ENCODE results near the gene PPP1R1B. TPM values are rescaled to one million over a fixed set of nuclear protein-coding genes. Genes with fewer than 3 reads are reported as not detected.
A peak's percentile ranks its signal among the peaks of the same experiment; 100 is the strongest.

The PPP1R1B gene
- total and polyA plus RNA-seq, 7 donors: 0.10 to 1.6 (median 0.29) TPM; not detected in 1

DNA sequence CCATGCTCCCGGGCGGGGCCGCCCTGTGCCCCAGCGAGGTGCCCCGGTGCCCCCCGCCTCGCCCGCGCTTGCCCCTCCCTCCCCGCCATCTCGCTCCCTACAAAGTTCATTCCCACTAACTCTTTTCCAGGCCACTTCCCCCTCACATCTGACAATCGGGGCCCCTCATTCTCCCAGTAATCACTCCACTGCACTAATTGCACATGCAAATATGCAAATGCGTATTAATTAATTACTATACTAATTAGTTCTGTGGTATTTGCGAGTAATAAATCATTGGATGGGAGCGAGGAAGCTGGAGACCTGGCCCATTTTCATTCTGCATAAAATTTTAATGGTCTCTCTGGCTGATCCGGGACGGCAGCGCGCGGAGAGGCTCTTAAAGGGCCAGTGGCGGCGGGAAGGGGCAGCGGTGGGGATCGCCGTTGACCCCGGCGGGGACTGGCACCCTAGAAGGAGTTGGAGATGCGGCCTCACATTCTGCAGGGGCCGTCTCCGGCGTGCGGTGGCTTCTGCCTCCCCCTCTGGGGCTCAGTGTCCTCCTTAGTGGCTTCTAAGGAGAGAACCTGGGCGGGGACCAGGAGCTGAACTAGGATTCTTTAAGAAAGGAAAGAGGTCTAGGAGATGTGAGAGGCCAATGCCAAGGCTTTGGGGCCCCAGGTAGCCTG lies 8.4 kb upstream of the PPP1R1B start:
- H3K4me3 ChIP-seq: peak overlapping the region; percentile 68
- no peaks in the 10 kb centered on the region for H3K9me3 ChIP-seq
- no peak overlapping the region for H3K27ac ChIP-seq
- ATAC-seq: peak in 1 of 4 donors; percentile 10
- no peaks in the 10 kb centered on the region for H3K36me3 ChIP-seq (ENCODE audit: insufficient read depth in 1 of 2, low read depth in 1 of 2)
- DNase-seq: no peak
- WGBS, 3 donors: 2 to 3% (median 2%) methylated on average over 30 to 33 of the region's 33 CpGs
- H3K4me1 ChIP-seq: no peaks in the 10 kb centered on the region
- peaks cover 0 to 27% (median 3%) of the 10 kb centered on the region in 3 donors for H3K27me3 ChIP-seq (ENCODE audit: insufficient read depth in 3 of 3, low read length in 2 of 3)
- intact Hi-C loops (cut with DNase I): no loop called here
- TF ChIP-seq, protein P1, sequence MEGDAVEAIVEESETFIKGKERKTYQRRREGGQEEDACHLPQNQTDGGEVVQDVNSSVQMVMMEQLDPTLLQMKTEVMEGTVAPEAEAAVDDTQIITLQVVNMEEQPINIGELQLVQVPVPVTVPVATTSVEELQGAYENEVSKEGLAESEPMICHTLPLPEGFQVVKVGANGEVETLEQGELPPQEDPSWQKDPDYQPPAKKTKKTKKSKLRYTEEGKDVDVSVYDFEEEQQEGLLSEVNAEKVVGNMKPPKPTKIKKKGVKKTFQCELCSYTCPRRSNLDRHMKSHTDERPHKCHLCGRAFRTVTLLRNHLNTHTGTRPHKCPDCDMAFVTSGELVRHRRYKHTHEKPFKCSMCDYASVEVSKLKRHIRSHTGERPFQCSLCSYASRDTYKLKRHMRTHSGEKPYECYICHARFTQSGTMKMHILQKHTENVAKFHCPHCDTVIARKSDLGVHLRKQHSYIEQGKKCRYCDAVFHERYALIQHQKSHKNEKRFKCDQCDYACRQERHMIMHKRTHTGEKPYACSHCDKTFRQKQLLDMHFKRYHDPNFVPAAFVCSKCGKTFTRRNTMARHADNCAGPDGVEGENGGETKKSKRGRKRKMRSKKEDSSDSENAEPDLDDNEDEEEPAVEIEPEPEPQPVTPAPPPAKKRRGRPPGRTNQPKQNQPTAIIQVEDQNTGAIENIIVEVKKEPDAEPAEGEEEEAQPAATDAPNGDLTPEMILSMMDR (IDR thresholded peaks at IDR 0.05): no peak

DNA sequence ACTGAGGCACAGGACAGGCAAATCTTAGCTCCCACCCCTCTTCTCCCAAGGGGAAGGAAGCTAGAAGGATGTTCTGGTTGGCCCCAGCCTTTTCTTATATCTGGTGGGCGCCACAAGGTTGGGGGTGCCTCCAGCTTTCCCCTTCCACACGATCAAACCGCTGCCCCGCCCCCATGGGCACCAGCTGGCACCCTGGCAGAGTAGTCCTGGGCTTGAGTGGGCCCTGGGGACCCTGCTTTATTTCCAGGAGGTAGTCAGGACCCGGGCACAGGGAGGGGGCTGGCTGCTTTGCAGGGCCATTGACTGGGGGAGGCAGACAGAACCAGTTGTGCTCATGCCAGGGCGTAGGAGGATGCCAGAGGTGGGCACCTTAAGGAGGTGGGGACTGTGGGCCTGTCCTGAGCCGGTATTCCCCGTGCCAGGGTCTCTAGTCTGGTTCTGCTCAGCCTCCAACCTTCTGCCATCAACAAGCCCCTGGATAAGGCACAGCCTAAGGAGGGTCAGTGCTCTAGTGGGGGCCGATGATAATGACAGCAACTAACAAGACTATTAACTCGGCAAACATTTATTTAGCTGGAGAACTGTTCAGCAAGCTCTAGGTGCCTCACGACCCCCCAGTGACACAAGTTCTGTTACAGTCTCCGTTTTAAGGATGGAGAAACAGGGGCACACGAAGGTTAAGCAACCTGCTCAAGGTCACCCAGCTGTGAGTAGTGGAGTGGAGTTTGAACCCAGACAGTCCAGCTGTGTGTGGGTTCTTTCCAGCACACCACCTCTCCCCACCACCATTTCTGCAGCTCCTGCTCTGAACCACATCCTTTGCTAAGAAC lies 7.6 kb upstream of the PPP1R1B start:
- H3K27me3 ChIP-seq (ENCODE audit: insufficient read depth in 3 of 3, low read length in 2 of 3): peaks cover 0 to 24% (median 3%) of the 10 kb centered on the region in 3 donors
- no peak overlapping the region for H3K27ac ChIP-seq
- no peaks in the 10 kb centered on the region for H3K4me1 ChIP-seq
- H3K9me3 ChIP-seq: no peaks in the 10 kb centered on the region
- 41 to 56% (median 44%) methylated on average over 12 to 13 of the region's 13 CpGs for WGBS, 3 donors
- DNase-seq (no peak), ATAC-seq (no peak)
- intact Hi-C loops (cut with DNase I): no loop called here
- H3K36me3 ChIP-seq (ENCODE audit: insufficient read depth in 1 of 2, low read depth in 1 of 2): no peaks in the 10 kb centered on the region
- TF ChIP-seq, protein P1 (IDR thresholded peaks at IDR 0.05): no peak
- H3K4me3 ChIP-seq: peak overlapping the region; percentile 68

DNA sequence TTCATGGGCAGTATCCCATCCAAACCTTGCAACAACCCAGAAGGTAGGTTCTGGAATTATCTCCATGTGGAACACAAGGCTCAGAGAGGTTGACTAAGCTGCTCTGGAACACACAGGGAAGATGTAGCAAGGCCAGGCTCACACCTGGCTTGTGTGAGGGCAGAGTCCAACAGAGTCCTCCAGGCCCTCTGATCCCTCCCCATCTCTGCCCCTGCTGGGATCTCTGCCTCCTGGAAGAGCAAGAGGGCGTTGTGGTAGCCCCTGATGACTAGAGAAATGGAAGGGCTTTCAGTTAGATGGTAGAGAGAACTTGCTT lies 7.0 kb upstream of the PPP1R1B start:
- no peaks in the 10 kb centered on the region for H3K9me3 ChIP-seq
- H3K36me3 ChIP-seq (ENCODE audit: insufficient read depth in 1 of 2, low read depth in 1 of 2): no peaks in the 10 kb centered on the region
- H3K4me3 ChIP-seq: no peak overlapping the region
- no peak overlapping the region for H3K27ac ChIP-seq
- H3K27me3 ChIP-seq (ENCODE audit: insufficient read depth in 3 of 3, low read length in 2 of 3): peaks cover 0 to 22% (median 3%) of the 10 kb centered on the region in 3 donors
- WGBS, 3 donors: 56 to 85% (median 65%) methylated on average over 1 of the region's 1 CpG
- DNase-seq (no peak), ATAC-seq (no peak)
- TF ChIP-seq, protein P1 (IDR thresholded peaks at IDR 0.05): no peak
- intact Hi-C loops (cut with DNase I): loop anchor here (5.0 to 10.0 kb wide), 5 partner anchors 53 to 245 kb away; partner anchors contain the start of genes IKZF3 (in 1 of the 2), MIEN1 (in 1 of the 2) and ZPBP2 (in 1 of the 2)
- no peaks in the 10 kb centered on the region for H3K4me1 ChIP-seq

DNA sequence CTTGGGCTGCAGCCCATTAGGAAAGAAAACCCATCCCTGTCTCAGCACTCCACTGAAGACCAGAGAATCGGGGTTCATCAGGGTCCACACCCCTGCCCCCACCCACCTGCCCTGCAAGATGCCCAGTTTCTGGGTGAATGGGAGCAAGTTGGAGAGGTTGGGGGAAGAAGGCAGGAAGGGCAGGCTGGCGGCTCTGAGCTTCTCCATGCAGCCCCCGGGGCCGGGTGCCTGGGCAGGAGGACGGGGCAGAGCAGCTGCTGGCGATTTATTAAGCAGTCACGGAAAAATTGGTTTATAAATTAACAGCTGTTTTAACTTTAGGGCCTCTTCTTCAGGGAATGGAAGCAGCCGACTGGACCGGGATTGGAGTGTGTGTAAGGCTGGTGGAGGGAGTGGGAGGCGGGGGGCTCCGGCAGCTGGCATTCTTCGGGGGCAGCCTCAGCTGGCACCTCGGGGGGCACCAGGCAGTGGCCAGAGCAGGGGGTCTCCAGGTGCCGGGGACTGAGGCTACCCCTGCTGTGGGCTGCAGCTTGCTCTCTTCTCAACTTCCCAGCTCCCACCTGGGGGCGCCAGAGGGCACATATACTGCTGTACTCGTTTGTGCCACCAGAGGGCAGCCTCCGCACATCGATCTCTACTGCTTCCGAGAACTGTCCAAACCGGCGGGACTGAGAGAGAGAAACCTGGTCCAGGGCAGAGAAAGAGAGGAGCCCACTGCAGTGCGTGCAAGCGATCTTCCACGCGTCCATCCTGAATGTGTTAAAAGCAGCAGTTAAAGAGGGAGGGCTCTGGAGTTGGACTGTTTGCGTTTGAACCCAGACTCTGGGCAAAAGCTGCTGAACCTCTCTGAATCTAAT lies 5.0 kb upstream of the PPP1R1B start:
- H3K36me3 ChIP-seq (ENCODE audit: insufficient read depth in 1 of 2, low read depth in 1 of 2): no peaks in the 10 kb centered on the region
- H3K4me1 ChIP-seq: peaks cover 1% of the 10 kb centered on the region
- intact Hi-C loops (cut with DNase I): loop anchor here (1.0 to 10.0 kb wide), 8 partner anchors 49 to 243 kb away; partner anchors contain the start of genes IKZF3 (in 1 of the 2), MIEN1 (in 1 of the 2) and ZPBP2 (in 1 of the 2)
- WGBS, 3 donors: 4 to 7% (median 7%) methylated on average over 25 to 26 of the region's 26 CpGs
- H3K9me3 ChIP-seq: no peaks in the 10 kb centered on the region
- H3K27me3 ChIP-seq (ENCODE audit: insufficient read depth in 3 of 3, low read length in 2 of 3): peaks cover 0 to 27% (median 8%) of the 10 kb centered on the region in 3 donors
- no peak overlapping the region for H3K27ac ChIP-seq
- peak; percentile 83 to 93 (median 89) for ATAC-seq
- no peak overlapping the region for H3K4me3 ChIP-seq
- DNase-seq: peak; percentile 82 to 91
- TF ChIP-seq, protein P1 (IDR thresholded peaks at IDR 0.05): peak; percentile 100
